Liver (tissue), 9 donors: ENCODE measurements around the gene LCP1. TPM values are rescaled to one million over a fixed set of nuclear protein-coding genes. Genes with fewer than 3 reads are reported as not detected.

Source experiments
- DNase-seq: peaks from one replicate; pipeline ENCODE4 v3.0.0-alpha.2; 2017; ENCODE audit warnings: low spot score
- H3K27ac ChIP-seq, 2 donors: one replicate each; pipeline ENCODE4 v1.7.0; 2013; ENCODE audit warnings: inconsistent platforms in 2 of 2, low read length in 2 of 2, control low read depth in 1 of 2, low read depth in 1 of 2, mild to moderate bottlenecking in 1 of 2
- H3K27me3 ChIP-seq, 4 donors: one replicate each; pipeline versions ENCODE4 v1.6.1 to v1.7.0; 2013; ENCODE audit warnings: low read length in 3 of 4, inconsistent platforms in 1 of 4, mild to moderate bottlenecking in 1 of 4, moderate library complexity in 1 of 4; ENCODE audit not compliant: control insufficient read depth in 4 of 4, insufficient read depth in 4 of 4
- H3K36me3 ChIP-seq, 4 donors: one replicate each; pipeline versions ENCODE4 v1.6.1 to v1.7.0; 2013; ENCODE audit warnings: low read length in 3 of 4, mild to moderate bottlenecking in 3 of 4, low read depth in 1 of 4, moderate library complexity in 1 of 4; ENCODE audit not compliant: control insufficient read depth in 4 of 4, insufficient read depth in 3 of 4
- H3K4me1 ChIP-seq, 4 donors: one replicate each; pipeline versions ENCODE4 v1.6.1 to v1.7.0; 2013; ENCODE audit warnings: low read length in 3 of 4, mild to moderate bottlenecking in 3 of 4, moderate library complexity in 1 of 4; ENCODE audit not compliant: control insufficient read depth in 4 of 4, insufficient read depth in 4 of 4
- H3K4me3 ChIP-seq, 3 donors: one replicate each; pipeline versions ENCODE4 v1.6.1 to v1.7.0; 2013; ENCODE audit warnings: low read length in 3 of 3, control low read depth in 1 of 3, low read depth in 1 of 3, mild to moderate bottlenecking in 1 of 3
- H3K9ac ChIP-seq, 2 donors: one replicate each; pipeline ENCODE4 v1.7.0; 2013; ENCODE audit warnings: low read length in 2 of 2, mild to moderate bottlenecking in 2 of 2, moderate library complexity in 2 of 2, control low read depth in 1 of 2, low read depth in 1 of 2
- H3K9me3 ChIP-seq, 4 donors: one replicate each; pipeline versions ENCODE4 v1.6.1 to v1.7.0; 2013; ENCODE audit warnings: low read length in 3 of 4; ENCODE audit not compliant: control insufficient read depth in 4 of 4
- ATF3 ChIP-seq: IDR thresholded peaks from 2 replicates; pipeline ENCODE4 v1.6.1; 2016; ENCODE audit warnings: antibody characterized with exemption
- CTCF ChIP-seq: fragments of 150-350 bp; IDR thresholded peaks from 2 replicates; pipeline ENCODE4 v1.5.1; 2017; ENCODE audit warnings: improper control_type of control experiment, low read depth, low read length; ENCODE audit not compliant: missing input control
- EGR1 ChIP-seq, 2 donors: IDR thresholded peaks; 2 replicates each; pipeline ENCODE4 v1.6.1; 2016 to 2018; ENCODE audit warnings: antibody characterized with exemption in 2 of 2, low read depth in 2 of 2
- FOXA1 ChIP-seq: IDR thresholded peaks from 2 replicates; pipeline ENCODE4 v1.6.1; 2016; ENCODE audit warnings: antibody characterized with exemption
- FOXA2 ChIP-seq: IDR thresholded peaks from 2 replicates; pipeline ENCODE4 v1.6.1; 2016; ENCODE audit warnings: antibody characterized with exemption
- GABPA ChIP-seq, 2 donors: IDR thresholded peaks in 1 of 2; conservative IDR thresholded peaks in 1 of 2; 2 replicates each; pipeline ENCODE4 v1.6.1; 2016; ENCODE audit warnings: antibody characterized with exemption in 2 of 2, mild to moderate bottlenecking in 1 of 2, moderate library complexity in 1 of 2
- HNF4A ChIP-seq, 2 donors: conservative IDR thresholded peaks; 2 replicates each; pipeline ENCODE4 v1.6.1; 2016; ENCODE audit warnings: antibody characterized with exemption in 2 of 2, mild to moderate bottlenecking in 2 of 2
- HNF4G ChIP-seq: IDR thresholded peaks from 2 replicates; pipeline ENCODE4 v1.6.1; 2016; ENCODE audit warnings: antibody characterized with exemption
- JUND ChIP-seq, 2 donors: IDR thresholded peaks; 2 replicates each; pipeline ENCODE4 v1.6.1; 2016; ENCODE audit warnings: antibody characterized with exemption in 2 of 2
- MAX ChIP-seq: IDR thresholded peaks from 2 replicates; pipeline ENCODE4 v1.6.1; 2016; ENCODE audit warnings: antibody characterized with exemption
- NR2F2 ChIP-seq: IDR thresholded peaks from 2 replicates; pipeline ENCODE4 v1.6.1; 2016; ENCODE audit warnings: antibody characterized with exemption
- RAD21 ChIP-seq, 2 donors: IDR thresholded peaks; 2 replicates each; pipeline ENCODE4 v1.6.1; 2016; ENCODE audit warnings: antibody characterized with exemption in 2 of 2, mild to moderate bottlenecking in 2 of 2
- REST ChIP-seq: IDR thresholded peaks from 2 replicates; pipeline ENCODE4 v1.6.1; 2016; ENCODE audit warnings: antibody characterized with exemption, mild to moderate bottlenecking
- RXRA ChIP-seq, 2 donors: IDR thresholded peaks; 2 replicates each; pipeline ENCODE4 v1.6.1; 2017 to 2018; ENCODE audit warnings: antibody characterized with exemption in 2 of 2, mild to moderate bottlenecking in 1 of 2
- TAF1 ChIP-seq: conservative IDR thresholded peaks from 2 replicates; pipeline ENCODE4 v1.6.1; 2016; ENCODE audit warnings: antibody characterized with exemption, mild to moderate bottlenecking
- ZBTB33 ChIP-seq: IDR thresholded peaks from 2 replicates; pipeline ENCODE4 v1.6.1; 2016; ENCODE audit warnings: antibody characterized with exemption
- WGBS: extraction: QIAGEN DNeasy Blood & Tissue Kit; methylation state at CpG from one replicate; pipeline ENCODE4 v1.1.7; 2013; 5-methylcytosine and 5-hydroxymethylcytosine counted together
- polyA plus RNA-seq, 2 donors: library from polyadenylated mRNA; stranded (reverse) in 1 of 2; unstranded in 1 of 2; fragments of 200-250 nt in 1 of 2; fragments of >200 nt in 1 of 2; fragmentation: Nextera tagmentation in 1 of 2; extraction: Ambion mirVana in 1 of 2; gene quantifications; one replicate each; pipeline versions ENCODE4 v1.2.1 to v1.2.3, GENCODE V29; 2013 to 2015
- total RNA-seq, 2 donors: library from RNA; depleted of rRNA; stranded (reverse); fragments of >200 nt; gene quantifications; one replicate each; pipeline ENCODE4 v1.2.3, GENCODE V29; 2014
- donor health status: healthy.
- donor health status: healthy.
- donor health status: healthy.
- donor health status: healthy.
- donor health status: healthy.

Gene LCP1
- total and polyA plus RNA-seq, 4 donors, result 12.6 to 90.6 (median 36.0) TPM

- Histone ChIP-seq H3K9me3 (no peaks in the 10 kb centered on the region), H3K36me3 (no peaks in the 10 kb centered on the region), H3K27ac (no peak overlapping the region), H3K27me3 (no peaks in the 10 kb centered on the region), H3K9ac (no peak overlapping the region), H3K4me1 (peaks cover 0 to 6% (median 1%) of the 10 kb centered on the region in 4 donors), H3K4me3 (no peak overlapping the region)
- TF ChIP-seq JUND (IDR thresholded peaks at IDR 0.05) (no peak), HNF4G (no peak), CTCF (no peak), RAD21 (IDR thresholded peaks at IDR 0.05) (no peak), NR2F2 (no peak), ZBTB33 (no peak), EGR1 (IDR thresholded peaks at IDR 0.05; ENCODE audit: low read depth in 2 of 2) (no peak), FOXA1 (no peak), MAX (no peak), HNF4A (conservative IDR thresholded peaks at IDR 0.05) (no peak), TAF1 (no peak), FOXA2 (no peak)
- no peak for DNase-seq
- WGBS, result 66% methylated on average over 8 of the region's 8 CpGs
These were observed 13.6 kb downstream of the LCP1 start for GRCh38 chr13:46168341-46168740.

GRCh38 chr13:46166947-46167610 lies 14.9 kb downstream of the LCP1 start:
- DNase-seq, result no peak
- WGBS, result 71% methylated on average over 3 of the region's 3 CpGs
- Histone ChIP-seq H3K4me1 (peaks cover 0 to 6% (median 1%) of the 10 kb centered on the region in 4 donors), H3K27me3 (no peaks in the 10 kb centered on the region), H3K9me3 (no peaks in the 10 kb centered on the region), H3K36me3 (no peaks in the 10 kb centered on the region), H3K9ac (no peak overlapping the region), H3K27ac (no peak overlapping the region), H3K4me3 (no peak overlapping the region)
- TF ChIP-seq HNF4G (no peak), GABPA (IDR thresholded peaks at IDR 0.05 in 1 of 2, conservative IDR thresholded peaks at IDR 0.05 in 1 of 2) (no peak), ATF3 (no peak), MAX (no peak), RAD21 (IDR thresholded peaks at IDR 0.05) (no peak), RXRA (IDR thresholded peaks at IDR 0.05) (no peak), FOXA2 (no peak), JUND (IDR thresholded peaks at IDR 0.05) (no peak), HNF4A (conservative IDR thresholded peaks at IDR 0.05) (no peak), CTCF (no peak), NR2F2 (no peak), ZBTB33 (no peak), REST (no peak)
